Fibroblast of the aortic adventitia (primary cell): ENCODE results near the gene AUTS2. TPM values are rescaled to one million over a fixed set of nuclear protein-coding genes. Genes with fewer than 3 reads are reported as not detected.

Source experiments
- DNase-seq: peaks from one replicate; pipeline ENCODE4 v3.0.0-alpha.2; 2010; ENCODE audit warnings: low read depth
- H3K4me3 ChIP-seq: 2 replicates; pipeline ENCODE4 v1.5.1; 2011; ENCODE audit warnings: low read depth, mild to moderate bottlenecking, control low read depth, low read length, moderate library complexity
- total RNA-seq: library from RNA; depleted of rRNA; stranded (reverse); fragments of >200 nt; gene quantifications from 2 replicates; pipeline ENCODE4 v1.2.3, GENCODE V29; 2012; ENCODE audit warnings: low replicate concordance
- TF ChIP-seq, protein P1 (sequence below): IDR thresholded peaks from 2 replicates; pipeline ENCODE4 v1.5.1; 2011; ENCODE audit warnings: mild to moderate bottlenecking, low read length, control low read depth, inconsistent platforms; ENCODE audit not compliant: insufficient read depth

AUTS2 gene
- total RNA-seq, 1 donor: 10.7 TPM

DNA sequence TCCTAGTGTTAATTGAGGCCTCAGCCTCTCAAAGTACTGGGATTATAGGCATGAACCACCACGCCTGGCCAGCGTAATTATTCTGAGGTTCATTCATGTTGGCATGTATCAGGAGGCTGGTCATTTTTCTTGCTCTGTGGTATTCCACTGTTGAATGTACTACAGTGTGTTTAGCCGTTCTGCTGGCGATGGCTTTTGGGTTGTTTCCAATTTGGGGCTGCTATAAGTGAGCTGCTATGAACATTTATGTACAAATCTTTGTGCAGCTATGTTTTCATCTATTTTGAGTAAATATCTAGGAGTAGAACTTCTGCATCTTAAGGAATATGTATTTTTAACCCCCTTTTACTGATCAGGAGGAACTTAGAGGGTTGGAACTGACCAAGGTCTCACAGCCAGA is 145.8 kb downstream of the AUTS2 start:
- TF ChIP-seq, protein P1, sequence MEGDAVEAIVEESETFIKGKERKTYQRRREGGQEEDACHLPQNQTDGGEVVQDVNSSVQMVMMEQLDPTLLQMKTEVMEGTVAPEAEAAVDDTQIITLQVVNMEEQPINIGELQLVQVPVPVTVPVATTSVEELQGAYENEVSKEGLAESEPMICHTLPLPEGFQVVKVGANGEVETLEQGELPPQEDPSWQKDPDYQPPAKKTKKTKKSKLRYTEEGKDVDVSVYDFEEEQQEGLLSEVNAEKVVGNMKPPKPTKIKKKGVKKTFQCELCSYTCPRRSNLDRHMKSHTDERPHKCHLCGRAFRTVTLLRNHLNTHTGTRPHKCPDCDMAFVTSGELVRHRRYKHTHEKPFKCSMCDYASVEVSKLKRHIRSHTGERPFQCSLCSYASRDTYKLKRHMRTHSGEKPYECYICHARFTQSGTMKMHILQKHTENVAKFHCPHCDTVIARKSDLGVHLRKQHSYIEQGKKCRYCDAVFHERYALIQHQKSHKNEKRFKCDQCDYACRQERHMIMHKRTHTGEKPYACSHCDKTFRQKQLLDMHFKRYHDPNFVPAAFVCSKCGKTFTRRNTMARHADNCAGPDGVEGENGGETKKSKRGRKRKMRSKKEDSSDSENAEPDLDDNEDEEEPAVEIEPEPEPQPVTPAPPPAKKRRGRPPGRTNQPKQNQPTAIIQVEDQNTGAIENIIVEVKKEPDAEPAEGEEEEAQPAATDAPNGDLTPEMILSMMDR: no peak
- H3K4me3 ChIP-seq: no peak overlapping the region
- DNase-seq: no peak

GRCh38 chr7:69746383-69746782 is 148.1 kb downstream of the AUTS2 start:
- H3K4me3 ChIP-seq: no peak overlapping the region
- TF ChIP-seq, protein P1: no peak
- no peak for DNase-seq

DNA sequence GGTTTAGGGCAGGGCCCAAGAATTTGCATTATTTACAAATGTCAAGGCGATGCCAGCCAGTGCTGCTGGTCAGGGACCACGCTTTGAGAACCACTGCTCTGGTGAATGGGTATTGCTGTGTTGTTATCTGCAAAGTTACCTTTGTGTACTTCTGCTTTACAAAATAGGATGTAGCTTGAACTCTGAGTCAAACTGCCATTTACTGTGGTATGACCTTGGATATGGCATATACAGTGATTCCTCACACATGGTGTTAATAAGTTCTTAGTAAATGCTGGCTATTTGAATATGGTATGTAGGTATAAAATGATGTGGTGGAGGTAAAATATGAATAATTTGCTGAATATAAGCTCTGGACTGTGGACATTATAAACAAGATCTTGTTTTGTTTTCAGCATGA is 148.9 kb downstream of the AUTS2 start:
- DNase-seq: no peak
- no peak overlapping the region for H3K4me3 ChIP-seq
- TF ChIP-seq, protein P1: no peak

- TF ChIP-seq, protein P1: no peak
- DNase-seq: peak; percentile 4
- H3K4me3 ChIP-seq: no peak overlapping the region
These were observed 150.3 kb downstream of the AUTS2 start for GRCh38 chr7:69748530-69748929.

- H3K4me3 ChIP-seq: no peak overlapping the region
- TF ChIP-seq, protein P1: no peak
These were observed 151.2 kb downstream of the AUTS2 start for GRCh38 chr7:69749372-69749979.

GRCh38 chr7:69749994-69750393 is 151.7 kb downstream of the AUTS2 start:
- DNase-seq: no peak
- TF ChIP-seq, protein P1: no peak
- no peak overlapping the region for H3K4me3 ChIP-seq

More at GRCh38 chr7:69749372-69749979, 151.2 kb downstream of the AUTS2 start:
- peak; percentile 13 for DNase-seq

DNA sequence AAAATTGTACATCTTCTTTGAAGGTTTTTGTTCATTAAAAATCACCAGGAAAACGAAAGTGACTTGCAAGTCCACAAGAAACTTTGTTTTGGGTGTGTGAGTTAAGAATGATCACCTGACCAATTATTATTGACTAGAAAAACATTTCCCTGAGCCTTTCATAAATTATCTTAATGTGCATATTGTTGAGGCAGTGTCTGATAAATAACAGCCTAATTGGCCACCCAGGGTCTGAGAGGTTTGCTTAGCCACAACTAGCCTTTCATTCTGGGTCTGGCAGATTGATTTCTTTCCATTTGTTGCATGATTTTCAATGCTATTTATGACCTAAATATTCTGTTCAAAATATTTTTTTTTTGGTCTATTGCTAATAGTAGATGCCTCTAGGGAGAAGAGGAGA is 152.8 kb downstream of the AUTS2 start:
- no peak for DNase-seq
- H3K4me3 ChIP-seq: no peak overlapping the region
- TF ChIP-seq, protein P1: no peak
